GM19372 (cell line): ENCODE data around the gene MAL.

Experiments
- ATAC-seq: cut with Tn5 transposase; IDR thresholded peaks from one replicate; pipeline ENCODE4 v1.9.1; 2021; ENCODE audit warnings: mild to moderate bottlenecking, low read depth, moderate library complexity; ENCODE audit not compliant: unreplicated experiment

Gene MAL

GRCh38 chr2:94995553-94996304 lies 29.8 kb upstream of the MAL start:
- ATAC-seq: no peak

GRCh38 chr2:94996305-94997100 lies 29.0 kb upstream of the MAL start:
- no peak for ATAC-seq

DNA sequence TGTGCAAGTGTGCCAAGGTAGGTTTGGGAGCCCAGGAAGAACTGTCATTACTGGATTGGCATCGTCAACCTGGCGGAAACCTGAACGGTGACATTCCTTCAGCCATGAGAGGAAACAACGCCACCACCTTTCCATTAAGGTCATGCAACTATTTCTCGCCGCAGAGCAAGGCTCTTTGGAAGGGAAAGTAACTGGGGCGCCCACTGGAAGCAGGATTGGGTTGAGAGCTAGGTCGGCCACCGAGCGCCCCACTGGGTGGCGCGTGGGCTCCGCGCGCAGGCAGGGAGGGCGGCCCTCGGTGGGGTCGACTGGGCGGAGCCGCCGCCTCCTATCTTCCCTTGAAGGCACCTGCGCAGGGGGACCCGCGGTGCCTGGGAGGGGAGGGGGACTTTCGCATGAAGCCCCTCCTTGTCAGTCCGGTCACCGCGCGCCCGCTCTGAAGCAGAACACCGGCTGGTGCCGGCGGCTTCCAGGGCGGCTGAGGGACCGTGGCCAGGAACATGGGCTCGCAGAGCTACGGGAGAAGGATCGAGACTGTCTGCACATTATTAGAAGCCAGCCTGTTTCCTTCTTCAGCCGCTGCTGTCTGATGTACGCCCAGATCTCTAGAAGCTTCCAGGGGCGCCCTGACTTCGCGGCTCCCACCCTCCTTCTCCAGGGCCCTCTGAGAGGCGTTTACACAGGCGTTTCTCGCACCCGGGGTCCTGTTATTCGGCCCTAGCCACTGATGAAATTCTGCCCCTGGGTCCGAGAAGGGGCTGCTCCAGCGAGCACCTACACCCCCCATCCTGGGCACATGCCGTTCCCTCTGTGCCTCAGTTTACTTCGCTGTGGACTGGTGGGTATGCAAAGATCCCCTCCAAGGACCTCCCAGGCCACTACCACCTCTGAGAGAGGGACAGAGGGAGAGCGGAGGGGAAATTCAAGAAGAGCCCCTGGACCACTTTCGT lies 27.3 kb upstream of the MAL start:
- ATAC-seq: no peak

DNA sequence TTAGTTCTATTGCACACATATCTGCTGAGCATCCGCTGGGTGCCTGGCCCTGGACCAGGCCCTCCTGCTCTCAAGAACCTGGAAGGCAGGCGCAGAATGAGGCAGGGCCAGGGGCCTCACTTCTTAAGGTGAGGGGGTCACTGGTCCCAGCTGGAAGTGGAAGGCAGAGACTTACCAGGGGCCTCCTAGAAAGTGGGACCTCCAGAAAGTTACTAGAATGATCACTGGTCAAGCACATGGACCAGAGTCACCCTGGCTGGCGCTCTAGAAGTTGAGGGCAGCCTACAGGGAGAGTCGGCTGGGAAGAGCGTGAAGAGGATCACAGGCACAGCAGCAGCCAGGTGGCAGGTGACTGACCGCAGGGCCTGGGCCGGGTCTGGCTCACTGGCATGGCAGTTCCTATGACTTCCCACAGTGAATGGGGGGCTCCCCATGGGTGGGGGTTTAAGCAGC lies 26.1 kb upstream of the MAL start:
- no peak for ATAC-seq

DNA sequence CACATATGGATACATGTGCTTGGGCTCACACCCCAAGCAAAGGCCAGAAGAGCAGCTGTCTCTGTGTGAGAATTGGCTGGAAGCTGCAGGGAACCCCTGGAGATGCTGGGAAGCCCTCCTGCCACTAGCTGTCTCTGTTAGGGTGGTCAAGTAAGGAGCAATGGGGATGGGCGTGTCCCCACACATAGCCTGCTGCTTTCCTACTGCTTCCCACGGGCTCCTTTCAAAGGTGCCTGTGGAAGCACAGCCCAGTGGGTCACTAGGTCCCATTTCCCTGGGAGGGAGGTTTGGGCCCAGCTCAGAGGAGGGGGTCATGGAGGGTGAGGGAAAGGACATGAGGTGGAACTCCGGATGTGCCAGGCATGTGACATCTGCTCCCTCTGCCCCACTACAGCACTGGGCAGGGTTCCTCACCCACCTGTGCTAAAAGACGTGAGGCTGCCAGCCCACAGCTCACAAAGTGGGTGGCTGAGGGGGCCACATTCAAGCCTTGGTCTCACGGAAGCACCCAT lies 24.4 kb upstream of the MAL start:
- no peak for ATAC-seq

DNA sequence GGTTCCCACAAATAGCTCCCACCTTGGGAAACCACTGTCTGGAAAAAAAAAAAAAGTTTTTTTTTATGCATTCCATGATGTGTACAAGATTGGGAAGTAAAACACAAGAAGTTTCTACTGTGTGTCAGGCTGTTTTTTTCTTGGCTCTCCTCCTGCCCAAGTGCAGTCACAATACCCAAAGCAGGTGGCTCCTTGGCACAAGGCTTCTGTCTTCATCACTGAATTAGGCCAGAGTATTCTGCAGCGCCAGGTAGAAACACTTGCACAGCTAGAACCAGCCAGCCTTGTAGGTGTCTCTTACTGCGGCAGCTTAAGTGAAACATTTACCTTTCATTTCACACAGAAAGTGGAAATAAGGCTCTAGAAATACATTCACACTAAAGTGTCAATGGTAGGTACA lies 23.8 kb upstream of the MAL start:
- ATAC-seq: no peak

- ATAC-seq: no peak
These were observed 23.0 kb upstream of the MAL start for GRCh38 chr2:95002498-95002897.

DNA sequence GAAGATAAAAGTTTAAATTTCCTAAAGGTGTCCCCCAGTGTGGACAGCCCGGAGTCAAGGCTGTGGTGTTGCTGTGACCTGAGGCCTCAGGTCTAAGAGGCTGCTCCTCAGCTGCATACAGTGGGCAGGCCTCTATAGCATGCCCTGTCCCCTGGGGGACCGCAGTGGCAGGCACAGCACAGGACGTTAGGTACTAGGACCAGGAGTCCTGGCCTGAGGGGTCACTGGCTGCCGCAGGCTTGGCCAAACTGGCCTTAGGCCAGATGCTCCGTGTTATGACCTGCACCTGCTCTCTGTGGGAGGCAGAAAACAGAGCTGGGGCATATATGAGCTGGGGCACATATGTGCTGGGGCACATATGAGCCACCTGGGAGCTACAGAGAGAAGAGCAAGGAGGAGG lies 21.2 kb upstream of the MAL start:
- no peak for ATAC-seq

DNA sequence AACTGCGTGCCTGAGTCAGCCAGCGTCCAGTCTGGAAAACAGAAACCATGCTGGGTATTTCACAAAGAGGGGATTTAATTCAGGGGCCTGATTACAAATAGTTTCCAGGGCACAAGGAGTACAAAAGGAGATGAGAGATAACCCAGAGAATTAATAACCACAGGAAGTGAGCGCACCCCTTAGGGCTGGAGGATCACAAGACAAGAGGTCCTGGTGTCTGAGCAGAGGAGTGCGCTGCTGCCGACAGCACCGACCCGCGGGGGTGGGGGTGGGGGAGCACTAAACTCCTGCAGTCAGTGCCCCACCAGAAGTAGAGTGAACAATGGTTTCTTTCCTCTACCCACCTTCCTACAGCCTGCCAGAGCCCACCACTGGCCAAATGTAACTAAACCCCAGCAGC lies 20.8 kb upstream of the MAL start:
- ATAC-seq: no peak

- ATAC-seq: no peak
These were observed 19.8 kb upstream of the MAL start for GRCh38 chr2:95005726-95006125.

DNA sequence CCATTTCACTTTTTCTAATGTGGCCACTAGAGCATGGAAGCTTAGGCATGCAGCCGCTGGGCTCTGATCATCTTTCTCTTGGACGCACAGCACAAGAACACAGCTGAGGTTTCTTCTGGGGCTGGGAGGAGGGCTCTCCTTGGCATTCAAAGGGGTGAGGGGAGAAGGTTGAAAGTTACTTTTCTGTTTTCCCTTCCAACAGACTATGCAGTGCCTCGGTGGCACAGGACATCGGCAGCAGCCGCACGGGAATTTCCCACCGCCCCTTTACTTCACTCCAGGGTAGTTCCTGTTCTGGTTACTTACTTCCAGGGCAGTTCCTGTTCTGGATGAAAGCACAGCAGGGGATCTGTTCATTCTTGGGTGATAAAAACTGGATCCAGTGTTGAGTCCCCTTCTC lies 18.9 kb upstream of the MAL start:
- ATAC-seq: no peak

DNA sequence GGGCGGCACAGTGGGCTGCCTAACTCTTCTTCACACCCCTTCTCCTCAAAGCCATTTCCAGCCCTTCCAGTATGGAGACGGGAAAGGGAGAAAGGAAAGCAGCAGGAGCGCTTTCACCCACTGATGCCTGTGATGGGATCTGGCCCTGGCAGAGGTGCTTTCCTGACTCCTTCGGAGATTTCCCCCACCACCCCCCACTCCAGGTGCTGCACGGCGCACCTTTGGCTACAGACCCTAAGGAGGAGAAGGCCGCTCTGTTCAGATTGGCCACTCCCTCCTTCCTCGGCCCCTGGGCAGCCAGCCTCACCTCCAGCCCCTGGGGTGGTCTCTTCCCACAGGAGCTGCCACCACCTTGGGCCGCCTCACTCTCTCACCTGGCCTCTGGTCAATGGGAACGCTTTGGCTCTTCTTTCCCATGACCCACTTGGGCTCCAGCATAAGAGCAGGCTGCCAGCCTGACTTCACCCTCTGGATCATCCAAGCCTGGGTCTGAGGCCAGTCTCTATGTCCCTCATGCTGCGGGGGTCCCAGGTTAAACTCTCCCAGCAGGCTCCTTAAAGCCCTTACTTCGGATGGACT lies 18.4 kb upstream of the MAL start:
- ATAC-seq: no peak

GRCh38 chr2:95007822-95008221 lies 17.7 kb upstream of the MAL start:
- ATAC-seq: no peak

DNA sequence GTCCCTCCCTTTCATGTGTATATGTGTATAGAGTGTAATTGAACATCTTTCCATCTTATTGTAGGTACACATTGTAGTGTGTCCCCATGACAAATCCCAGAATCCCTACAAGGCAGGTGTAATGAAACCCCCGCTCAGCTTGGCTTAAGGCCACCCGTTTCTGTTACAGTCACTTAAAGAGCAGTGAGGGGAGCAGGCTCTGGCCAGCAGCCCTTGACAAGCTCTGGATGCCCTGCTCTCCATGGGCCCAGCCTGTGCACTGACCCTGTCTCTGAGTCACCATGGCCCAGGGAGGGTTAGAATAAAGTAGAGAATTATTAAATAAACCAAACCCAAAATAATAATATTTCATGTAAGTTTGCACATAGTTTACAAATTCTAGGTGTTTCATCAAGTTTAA lies 17.2 kb upstream of the MAL start:
- no peak for ATAC-seq

DNA sequence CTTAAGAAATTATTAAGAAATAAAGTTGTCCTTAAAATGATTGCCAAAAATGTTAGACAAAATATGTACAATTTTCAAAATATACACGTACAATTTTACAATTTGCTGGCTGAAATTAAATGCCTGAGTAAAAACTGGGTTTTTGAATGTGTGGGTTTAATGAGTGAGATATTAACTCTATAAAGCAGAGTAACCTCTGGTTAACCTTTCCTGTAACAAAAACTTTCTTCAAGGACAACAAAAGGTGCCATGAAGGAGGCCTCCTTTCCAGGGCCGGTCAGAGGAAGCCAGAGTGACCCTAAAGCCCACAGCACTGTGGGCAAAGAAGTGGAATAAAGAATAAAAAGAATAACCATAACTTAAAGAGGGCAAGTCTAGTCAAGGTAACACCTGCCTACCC lies 16.5 kb upstream of the MAL start:
- ATAC-seq: no peak

DNA sequence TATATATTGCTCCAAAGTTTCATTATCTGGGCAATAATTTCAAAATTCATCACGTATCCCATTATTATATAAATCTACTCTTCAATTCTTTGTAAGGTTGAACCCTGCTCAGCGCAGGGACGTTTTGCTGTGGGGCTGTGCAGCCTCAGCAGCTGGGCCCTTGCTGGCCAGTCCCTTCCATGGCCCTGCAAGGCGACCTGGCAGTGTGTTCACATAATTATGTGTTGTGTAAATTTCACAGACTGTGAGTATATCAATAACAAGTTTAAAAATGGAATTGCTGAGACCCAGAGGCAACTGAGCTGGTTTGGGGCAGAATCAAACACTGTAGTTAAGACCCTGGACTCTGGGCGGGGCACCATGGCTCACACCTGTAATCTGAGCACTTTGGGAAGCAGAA lies 16.1 kb upstream of the MAL start:
- no peak for ATAC-seq

DNA sequence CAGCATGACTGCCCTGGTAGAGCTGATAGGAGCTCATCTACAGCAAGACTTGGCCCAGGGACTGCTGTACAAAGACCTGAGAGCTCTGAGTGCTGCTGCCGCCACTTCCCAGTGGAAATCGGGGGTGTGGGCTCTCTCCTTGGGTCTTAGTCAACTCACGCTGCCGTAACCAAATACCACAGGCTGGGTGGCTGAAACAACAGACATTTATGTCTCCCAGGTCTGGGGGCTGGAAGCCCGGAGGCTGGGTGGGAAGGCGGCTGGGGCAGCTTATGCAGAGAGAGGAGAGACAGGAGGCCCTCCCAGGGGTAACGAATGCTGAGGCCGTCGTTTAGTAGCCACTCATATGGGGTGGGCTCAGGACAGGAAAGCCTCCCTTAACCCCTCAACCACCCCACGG lies 15.4 kb upstream of the MAL start:
- ATAC-seq: no peak

GRCh38 chr2:95010718-95011117 lies 14.8 kb upstream of the MAL start:
- ATAC-seq: no peak

GRCh38 chr2:95012881-95013550 lies 12.5 kb upstream of the MAL start:
- ATAC-seq: peak; percentile 77

GRCh38 chr2:95013726-95014125 lies 11.8 kb upstream of the MAL start:
- ATAC-seq: no peak
